ENCODE results near the gene ACKR4.
"Not testable (repeated sequence)": the region's sequence is repeated elsewhere in the genome, so short reads cannot be mapped to it uniquely, and the experiment has no call there.

ACKR4 gene

DNA sequence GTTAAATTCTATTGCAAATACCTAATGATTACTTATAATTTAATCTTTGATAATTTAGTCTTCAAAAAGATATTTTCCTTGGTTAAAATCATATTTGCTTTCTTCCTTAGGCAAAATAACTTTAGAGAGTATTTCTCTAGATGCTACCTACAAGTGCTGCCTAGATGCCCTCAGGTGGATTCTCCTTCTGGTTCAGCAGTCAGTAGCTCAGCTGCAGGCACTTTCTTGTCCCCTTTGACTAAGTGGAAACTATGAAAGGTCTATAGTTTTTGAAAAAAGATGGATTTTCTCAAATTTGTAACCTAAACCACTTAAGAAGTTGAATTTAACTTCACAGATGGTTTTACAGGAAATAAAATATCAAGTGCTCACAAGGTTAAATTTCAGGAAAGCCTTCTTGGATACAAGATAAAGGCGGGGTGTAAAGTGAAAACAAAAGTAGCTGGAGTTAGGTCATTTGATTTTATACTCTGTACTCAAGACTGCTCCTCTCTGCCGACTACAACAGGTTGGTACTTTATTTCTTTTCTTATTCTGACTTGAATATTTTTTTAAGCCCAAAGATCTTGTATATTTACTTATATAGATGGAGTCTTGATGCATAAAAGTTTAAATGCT lies at the start of gene ACKR4:
TSS of gene ACKR4 (plus strand) at position 455 of the 618 bp plus-strand sequence. CDS start 3,128 bp downstream, outside the sequence.
- no peak for DNase-seq

DNA sequence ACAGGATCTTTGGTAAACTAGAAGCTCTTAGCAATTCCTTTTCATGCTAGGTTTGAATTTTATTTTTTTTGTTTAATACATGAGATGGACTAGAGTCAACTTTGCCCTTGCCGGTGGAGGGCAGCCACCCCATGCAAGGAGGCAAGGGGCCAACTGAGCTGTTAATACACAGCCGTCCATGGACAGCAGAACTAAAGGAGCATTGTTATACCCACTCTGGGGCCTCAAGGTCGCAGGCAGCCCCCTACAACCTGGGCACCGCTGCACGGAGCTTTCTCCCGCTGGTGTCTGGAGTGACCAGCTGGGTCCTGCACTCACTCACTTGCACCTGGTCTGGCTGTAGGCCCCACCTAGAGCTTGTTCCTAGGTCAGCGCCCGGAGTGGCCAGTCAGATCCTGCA lies 47.9 kb upstream of the ACKR4 start:
- DNase-seq: no peak

DNA sequence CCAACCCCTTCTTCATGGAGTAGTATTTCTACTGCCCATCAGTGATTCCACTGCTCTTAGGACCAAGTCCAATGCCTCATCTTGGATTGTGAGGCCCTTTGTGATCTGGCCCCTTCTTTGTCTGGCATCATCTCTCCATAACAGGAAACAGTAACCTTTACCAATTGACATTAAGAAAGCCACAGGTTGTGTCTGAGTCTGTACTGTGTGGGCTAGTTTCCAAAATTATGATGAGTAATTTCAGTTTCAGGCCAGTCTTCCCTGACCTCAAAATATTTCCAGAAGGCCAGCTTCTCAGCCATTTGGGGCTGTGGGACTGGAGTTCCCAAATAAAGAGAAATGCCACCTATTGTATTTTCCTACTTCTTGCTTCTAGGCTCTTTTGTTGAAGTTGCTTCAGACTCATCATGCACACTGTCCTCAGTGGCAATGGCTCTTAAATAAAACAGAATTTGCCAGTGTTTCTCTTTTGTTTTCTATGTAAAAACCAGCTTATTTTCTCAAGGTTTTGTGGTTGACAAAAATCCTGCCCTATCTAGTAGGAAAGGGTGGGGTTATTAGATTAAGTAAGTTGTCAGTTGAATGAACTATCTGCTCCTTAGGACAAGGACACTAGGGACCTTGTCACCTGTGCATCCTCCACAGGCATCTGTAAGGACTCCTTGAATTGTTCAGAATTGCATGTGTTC lies 47.0 kb upstream of the ACKR4 start:
- DNase-seq: peak; percentile 21

DNA sequence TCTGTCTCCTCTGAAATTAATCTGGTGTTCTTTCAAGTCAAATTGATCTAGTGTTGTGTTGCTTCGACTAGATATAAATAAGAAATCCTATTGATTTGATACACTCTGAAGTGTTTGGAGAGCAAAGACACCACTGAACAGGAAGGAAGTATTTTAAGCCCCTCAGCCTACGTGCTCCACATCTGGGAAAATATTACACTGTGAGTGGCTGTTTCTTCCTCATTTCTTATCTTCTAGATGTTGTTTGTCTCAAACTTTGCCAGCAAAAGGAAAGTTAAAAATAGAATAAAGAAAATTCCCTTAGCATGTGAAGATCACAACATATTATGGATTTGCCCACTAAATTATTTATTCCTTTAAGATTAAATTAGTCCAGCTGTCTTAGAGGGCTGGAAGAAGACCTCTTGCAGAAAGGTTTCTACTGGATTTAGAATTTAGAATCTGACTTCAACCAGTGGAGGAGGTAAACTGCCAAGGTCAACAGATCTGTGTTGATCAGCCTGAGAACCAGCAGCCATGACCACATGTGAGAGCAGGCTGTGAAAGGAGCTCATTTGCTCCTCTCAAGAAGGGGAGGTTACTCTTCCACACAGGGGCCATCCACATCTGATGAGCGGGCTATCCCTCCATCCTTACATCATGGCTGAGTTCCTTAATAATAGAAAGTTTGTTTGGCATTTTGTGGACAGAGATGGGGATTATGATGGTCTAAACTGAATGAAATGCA lies 46.3 kb upstream of the ACKR4 start:
- no peak for DNase-seq

DNA sequence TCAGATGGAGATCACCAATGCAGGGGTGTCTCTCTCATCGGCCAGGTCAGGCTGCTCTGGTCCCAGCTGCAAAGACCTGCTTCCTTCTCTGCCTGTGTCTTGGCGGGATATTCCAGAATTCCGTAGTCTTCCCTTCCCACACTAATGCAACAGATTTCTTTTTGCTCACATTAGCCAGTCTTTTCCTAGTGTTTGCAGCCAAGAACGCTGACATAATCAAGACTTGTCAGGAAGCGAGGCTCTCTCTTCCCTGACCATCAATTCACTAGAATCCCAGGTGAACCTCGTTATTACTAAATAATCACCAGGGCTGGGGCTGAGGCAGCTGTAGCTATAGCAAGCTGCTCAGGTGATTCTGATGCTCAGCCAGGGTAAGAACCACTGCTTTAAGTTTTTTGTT lies 43.2 kb upstream of the ACKR4 start:
- no peak for DNase-seq

DNA sequence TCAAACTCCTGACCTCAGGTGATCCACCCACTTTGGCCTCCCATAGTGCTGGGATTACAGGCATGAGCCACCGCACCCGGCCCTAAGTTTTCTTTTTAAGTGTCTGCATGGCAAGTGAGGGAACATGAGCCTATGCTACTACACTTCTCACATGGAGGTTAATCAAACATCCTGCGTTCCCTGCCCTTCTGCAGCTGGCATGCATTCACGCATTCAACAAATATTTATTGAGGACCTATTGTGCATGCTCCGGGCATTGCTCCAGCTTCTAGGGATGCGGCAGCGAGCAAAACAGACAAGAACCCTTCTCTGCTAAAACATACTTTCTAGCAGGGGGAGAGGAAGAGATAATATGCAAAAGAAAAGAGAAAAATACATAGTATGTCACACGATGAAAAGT lies 42.6 kb upstream of the ACKR4 start:
- DNase-seq: no peak

DNA sequence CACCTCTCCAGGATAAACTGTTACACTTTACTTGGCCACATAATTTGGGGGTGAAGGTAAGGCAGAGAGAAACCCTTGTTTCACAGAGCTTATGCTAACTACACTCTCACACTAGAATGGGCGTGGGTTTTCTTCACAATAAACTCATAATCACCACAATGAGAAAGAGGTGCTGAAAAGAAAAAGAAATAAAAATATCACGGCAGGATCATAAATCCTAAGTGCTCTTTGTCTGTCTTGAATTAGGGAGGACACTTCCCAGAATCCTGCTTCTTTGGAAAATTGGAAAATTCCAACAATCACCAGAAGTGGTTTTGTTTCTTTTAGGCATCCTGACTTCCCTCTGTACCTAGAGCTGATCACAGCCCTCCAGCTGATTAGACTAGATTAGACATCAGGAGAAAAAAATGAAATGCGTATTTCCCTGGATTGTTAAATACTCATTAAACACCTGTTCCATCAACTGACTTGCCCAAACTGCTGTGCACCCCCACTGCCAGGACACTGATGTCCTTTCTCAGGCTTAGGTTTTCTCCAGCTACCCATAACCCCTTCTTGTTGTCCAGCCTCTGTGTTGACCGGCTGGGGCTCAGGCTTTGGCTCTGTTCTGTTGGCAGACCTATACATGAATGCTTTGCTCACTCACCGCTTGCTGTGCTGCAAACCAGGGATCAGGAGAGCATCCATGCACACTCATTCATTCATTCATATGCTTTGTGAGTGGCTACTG lies 41.6 kb upstream of the ACKR4 start:
- no peak for DNase-seq

DNA sequence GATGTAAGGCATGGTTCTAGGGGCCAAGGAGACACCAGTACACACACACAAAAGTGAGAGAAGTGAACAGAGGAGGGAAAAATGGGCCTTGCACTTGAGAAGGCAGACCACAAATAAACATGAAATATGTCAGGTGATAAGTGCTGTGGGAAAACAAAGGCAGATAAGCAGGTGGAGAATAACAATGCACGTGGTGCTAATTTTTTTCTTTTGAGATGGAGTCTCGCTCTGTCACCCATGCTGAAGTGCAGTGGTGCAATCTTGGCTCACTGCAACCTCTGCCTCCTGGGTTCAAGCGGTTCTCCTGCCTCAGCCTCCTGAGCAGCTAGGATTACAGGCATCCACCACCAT lies 41.1 kb upstream of the ACKR4 start:
- DNase-seq: not testable (repeated sequence)

DNA sequence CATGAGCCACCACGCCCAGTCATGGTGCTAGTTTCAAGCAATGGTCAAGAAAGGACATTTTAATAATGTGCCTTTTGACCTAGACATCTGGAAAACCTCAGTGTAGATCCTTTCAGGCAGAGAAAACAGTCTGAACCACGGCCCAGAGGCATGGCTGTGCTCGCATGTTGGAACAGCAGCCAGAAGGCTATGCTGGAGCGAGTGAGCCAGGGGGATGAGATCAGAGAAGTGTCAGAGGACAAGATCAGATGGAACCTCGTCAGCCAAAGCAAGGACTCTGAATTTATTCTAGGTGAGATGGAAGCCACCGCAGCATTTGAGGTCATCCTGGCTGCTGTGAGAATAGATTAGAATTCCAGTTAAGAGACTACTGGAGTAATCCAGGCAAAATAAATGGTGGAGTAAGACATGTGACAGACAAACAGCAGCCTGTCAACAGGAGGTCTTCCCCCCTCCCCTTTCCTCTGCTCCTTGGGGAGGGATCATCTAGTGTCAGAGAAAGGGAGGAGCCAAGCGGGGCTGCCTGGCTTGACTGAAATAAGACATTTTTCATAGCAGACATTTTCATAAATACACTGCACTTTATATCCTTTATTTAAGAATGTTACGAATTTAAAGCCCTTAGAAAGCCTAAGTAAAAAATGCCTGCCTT lies 40.4 kb upstream of the ACKR4 start:
- DNase-seq: no peak

DNA sequence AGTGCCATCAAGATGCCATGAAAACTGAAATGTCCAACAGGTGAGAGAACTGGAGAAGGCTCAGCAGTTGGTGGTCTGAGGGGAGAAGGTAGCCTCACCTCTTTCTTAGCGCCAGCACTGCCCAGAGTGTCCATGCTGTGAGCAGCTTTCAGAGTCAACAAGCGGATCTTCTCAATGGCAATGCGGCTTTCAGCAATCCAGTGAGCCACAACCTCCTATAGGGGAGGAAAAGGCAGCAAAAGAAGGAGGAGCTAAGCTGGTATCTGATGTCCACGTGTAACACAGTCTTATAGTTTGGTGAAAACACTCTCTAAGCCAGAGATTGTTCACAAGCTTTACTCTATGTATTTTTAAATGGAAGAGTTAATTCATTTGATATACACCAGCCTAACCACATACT lies 36.1 kb upstream of the ACKR4 start:
- no peak for DNase-seq

DNA sequence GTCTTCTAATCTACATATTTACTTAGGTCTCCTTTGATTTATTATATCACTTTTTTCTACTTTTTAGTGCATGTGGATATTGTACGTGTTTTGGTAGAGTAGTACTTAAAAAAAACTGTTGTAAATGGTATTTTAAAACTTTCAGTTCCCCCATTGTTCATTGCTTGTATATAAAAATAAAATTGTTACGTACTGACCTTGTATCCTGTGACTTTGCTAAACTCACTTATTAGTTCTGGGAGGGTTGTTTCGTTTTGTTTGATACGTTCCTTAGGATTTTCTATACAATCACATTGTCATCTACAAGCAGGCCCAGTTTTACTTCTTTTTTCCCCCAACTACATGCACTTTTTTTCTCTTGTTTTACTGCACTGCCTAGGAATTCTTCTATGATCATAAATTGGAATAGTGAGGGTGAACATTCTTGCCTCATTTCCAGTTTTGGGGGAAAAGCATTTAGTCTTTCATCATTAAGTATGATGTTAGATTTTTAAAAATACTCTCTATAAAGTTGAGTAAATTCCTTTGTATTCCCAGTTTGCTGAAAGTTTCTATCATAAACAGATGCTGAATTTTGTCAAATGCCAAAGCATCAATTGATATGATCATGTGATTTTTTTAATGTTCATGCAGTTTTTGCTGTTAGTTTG lies 33.5 kb upstream of the ACKR4 start:
- DNase-seq: no peak

DNA sequence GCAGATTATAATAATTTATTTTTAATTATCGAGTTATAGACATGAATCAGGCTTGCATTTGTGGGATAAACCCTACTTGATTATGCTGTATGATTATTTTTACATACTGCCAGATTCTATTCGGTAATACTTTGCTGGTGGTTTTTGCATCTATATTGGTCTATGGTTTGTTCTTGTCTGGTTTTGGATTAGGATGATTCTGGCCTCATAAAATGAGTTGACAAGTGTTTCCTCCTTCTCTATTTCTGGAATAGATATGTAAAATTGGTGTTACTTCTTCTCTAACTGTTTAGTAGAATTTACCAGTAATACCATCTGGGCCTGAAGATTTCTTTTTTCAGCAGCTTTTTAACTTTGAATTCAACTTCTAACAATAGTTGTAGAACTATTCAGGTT lies 33.0 kb upstream of the ACKR4 start:
- DNase-seq: no peak

DNA sequence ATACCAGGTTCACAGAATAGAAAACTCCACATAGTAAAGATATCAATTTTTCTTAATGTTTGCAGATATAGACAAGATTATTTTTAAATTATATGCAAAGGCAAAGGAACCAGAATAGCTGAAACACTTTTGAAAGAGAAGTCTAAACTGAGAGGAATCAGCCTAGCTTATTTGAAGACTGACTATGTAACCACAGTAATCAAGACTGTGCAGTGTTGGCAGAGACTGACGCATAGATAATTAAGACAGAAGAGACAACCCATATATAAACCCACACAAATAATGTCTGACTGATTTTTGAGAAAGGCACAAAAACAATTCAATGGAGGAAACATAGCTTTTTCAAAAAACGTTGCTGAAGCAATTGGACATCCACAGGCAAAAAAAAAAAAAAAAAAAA lies 28.6 kb upstream of the ACKR4 start:
- no peak for DNase-seq

DNA sequence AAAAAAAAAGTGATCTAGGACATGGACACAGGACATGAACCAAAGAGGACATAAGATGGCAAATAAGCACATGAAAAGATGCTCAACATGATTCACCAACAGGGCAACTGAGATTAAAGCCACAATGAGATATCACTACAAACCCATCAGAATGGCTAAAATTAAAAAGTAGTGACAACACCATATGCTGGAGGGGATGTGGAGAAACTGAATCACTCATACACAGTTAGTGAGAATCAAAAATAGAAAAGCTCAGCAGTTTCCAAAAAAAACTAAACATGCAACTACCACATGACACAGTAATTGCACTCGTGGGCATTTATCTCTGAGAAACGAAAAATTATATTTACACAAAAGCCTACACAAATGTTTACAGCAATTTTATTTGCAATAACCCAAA lies 27.9 kb upstream of the ACKR4 start:
- DNase-seq: peak; percentile 35

DNA sequence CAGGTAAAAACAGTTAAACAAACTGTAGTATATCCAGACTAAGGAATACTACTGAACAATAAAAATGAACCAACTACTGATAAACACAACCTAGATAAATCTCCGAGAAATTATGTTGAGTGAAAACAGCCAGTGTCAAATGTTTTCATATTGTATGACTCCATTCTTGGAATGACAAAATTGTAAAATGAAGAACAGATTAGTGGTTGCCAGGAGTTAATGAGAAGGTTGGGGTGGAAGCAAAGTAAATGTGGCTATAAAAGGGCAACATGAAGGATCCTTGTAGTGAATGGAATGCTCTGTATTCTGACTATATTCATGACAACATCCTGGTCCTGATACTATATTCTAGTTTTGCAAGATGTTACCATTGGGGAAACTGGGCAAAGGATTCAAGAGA lies 27.5 kb upstream of the ACKR4 start:
- DNase-seq: no peak

DNA sequence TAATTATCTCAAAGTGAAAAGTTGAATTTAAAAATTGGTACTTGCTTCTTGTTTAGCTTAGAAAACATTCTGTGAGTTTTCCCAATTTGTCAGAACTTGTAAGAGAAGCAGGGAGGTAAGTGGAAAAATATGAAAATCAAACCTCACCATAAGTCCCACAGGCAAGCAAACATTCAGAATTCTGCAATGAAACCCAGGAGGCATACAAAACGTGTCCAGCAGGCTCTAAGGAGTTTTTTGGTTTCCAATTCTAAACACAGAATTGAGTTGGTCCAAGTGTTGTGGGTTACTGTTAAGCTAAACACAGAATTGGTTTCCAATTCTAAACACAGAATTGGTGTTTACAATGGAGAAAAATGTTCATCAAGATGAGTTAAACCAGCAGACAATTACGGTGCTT lies 27.1 kb upstream of the ACKR4 start:
- no peak for DNase-seq

DNA sequence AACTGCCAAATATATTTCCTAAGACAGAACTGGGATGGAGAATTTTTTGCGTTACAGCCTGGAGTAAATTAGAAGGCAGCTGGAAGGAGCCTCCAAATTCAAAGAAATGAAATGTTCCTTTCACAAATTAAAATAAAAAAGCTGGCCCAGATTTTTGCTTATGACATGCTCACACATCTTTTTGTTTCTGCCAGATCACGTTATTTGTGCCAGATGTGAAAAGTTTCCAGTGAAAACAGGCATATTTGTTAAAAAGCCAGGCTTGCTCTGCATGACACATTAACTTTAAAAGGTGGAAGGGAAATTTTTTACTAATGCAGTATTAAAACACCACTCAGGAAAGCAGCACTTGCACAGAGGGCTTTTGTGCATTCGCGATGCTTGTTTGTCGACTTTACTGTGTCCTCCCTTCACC lies 23.3 kb upstream of the ACKR4 start:
- no peak for DNase-seq

DNA sequence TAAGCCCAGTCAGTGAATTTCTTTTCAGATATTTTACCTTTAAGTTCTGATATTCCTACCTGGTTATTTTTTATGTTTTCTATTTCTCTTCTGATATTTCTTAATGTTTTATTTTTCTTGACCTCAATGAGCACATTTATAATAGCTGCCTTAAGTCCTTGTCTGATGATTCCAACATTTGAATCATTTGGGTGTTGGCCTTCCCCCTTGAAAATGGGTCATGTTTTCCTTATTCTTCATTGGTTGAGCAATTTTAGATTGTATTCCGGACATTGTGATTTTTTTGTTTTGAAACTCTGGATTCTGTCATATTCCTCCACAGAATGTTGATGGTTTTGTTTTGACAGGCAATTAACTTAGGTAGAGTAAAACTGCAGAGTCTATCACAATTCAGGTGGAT lies 9.7 kb upstream of the ACKR4 start:
- no peak for DNase-seq

DNA sequence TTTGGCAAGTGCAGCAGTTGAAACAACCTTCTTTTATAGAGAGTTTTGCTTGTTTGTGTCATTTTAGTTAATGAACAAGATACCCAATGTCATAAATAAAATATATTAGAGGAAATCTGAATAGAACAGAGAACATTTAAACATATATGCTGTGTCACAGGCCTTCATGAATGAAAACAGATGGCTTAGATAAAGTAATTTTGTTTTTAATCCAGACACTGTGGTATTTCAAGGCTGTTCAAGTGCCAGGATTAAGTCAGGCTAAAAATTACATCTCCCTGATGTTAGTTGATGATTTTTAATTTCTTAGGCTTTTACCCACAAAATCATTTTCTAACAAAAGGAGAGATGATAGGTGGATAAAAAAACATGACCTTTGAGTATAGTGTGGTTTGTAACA lies 4.9 kb upstream of the ACKR4 start:
- no peak for DNase-seq

DNA sequence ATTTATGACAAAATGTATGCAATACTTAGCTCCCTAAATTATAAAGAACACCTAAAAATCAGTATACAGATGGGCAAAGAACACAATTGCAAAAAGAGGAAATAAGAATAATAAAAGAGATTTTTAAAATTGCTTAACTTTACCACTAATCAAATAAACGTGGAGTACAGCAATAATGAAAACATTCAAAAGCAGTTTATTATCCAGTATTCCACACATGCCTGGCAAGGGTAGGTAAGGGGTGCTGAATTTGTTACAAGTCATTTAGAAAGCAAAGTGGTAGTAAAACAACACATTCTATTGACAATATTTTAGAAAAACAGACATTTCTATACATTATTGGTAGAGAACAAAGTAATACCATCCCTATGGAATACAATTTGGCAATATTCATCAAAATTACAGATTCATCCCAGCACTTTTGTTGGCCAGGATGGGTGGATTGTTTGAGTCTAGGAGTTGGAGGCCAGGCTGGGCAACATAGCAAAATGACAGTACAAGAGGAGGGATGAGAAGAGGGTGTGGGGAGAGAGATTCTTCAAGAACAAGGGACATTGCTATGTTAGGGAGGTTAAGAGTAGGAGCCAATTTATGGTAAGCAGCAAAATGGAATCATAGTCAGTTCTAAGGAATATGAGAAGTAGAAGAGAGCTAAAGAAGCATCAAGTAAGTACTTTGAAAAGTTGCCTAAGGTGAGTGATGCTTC lies 3.7 kb upstream of the ACKR4 start:
- DNase-seq: no peak

DNA sequence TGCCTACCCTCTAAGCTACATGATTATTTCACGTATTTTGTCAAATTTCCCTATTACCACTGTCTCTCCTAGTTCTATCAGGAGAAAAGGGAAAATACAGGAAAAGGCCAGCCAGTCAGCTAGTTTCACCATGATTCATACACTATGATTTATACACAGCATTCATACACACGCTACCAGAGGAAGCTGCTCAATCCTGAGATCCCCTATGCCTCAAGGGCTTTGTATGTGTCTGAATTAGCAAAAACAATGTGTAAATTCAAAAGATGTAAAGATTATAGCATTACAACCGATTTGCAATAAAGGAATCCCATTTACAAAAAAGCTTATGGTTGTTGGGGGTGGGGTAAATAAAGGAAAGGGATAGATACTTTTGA lies 3.1 kb upstream of the ACKR4 start:
- no peak for DNase-seq

DNA sequence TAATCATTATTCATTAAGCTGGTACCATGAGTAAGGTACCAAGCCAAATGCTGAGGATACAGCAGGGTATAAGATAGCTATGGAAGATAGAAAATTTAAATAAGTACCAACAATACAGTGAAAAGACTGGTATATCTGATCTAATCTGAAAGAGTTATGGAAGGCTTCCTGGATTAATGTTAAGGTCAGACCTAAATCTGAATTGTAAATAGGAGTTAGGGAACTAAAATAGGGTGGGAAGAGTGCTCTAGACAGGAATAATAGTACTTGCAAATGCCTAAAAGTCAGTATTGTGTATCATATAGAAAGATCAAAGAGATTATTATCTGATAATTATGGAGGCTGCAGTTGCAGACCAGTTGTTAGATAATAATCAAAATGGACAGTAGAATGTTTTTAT lies 2.6 kb upstream of the ACKR4 start:
- no peak for DNase-seq

Data from activated CD4-positive, alpha-beta T cell treated with anti-CD3 and anti-CD28 coated beads, Interleukin-2, amount 50 U/mL, for 16 hours (primary cell).